Endothelial cell of umbilical vein (primary cell): Measurements from ENCODE around the gene IGF2BP2. TPM values are rescaled to one million over a fixed set of nuclear protein-coding genes. Genes with fewer than 3 reads are reported as not detected.

ENCODE experiments used
- BruUV-seq: library from RNA; stranded (reverse); fragments of 400-500 nt; replicated peaks from 2 replicates; lab custom pipeline; 2021; lab: Mats Ljungman, UMichigan
- CTCF ChIA-PET: fragments of 300-600, 350-600 bp; sonication (Branson Sonifier 250); formaldehyde crosslinking; loops from one replicate; lab custom pipeline; 2021; ENCODE audit warnings: antibody characterized with exemption, inconsistent platforms; lab: Charles Lee
- POLR2A ChIA-PET: fragments of 300-600, 350-600 bp; sonication (Branson Sonifier 250); formaldehyde crosslinking; loops from one replicate; lab custom pipeline; 2021; ENCODE audit warnings: antibody characterized with exemption, inconsistent platforms; lab: Charles Lee
- DNase-seq: peaks from one replicate; pipeline ENCODE4 v3.0.0-alpha.2; 2011; ENCODE audit warnings: low read depth, low spot score
- FAIRE-seq: peaks from 2 replicates; lab custom pipeline; 2011; peaks lifted over from hg19 to GRCh38; lab: Jason Lieb, UNC
- H2AFZ ChIP-seq: 2 replicates; pipeline ENCODE4 v1.6.0; 2012; ENCODE audit warnings: low read depth, low read length, control low read depth, inconsistent platforms
- H3K27ac ChIP-seq: 2 replicates; pipeline ENCODE4 v1.5.1; 2011; ENCODE audit warnings: low read depth, mild to moderate bottlenecking, control low read depth, low read length, moderate library complexity; ENCODE audit not compliant: insufficient read depth
- H3K27me3 ChIP-seq, 2 experiments: 2 replicates each; pipeline versions ENCODE4 v1.6.0 to v1.6.1; 2011; ENCODE audit warnings: low read length in 2 of 2, mixed read lengths in 1 of 2; ENCODE audit not compliant: control insufficient read depth in 2 of 2, insufficient read depth in 2 of 2
- H3K36me3 ChIP-seq, 2 experiments: 2 replicates in 1 of 2; 3 replicates in 1 of 2; pipeline ENCODE4 v1.5.1; 2011; ENCODE audit warnings: low read length in 2 of 2, mild to moderate bottlenecking in 1 of 2, moderate library complexity in 1 of 2; ENCODE audit not compliant: control insufficient read depth in 2 of 2, insufficient read depth in 2 of 2; ENCODE audit errors: extremely low read depth in 1 of 2
- H3K4me1 ChIP-seq: 3 replicates; pipeline ENCODE4 v1.5.1; 2011; ENCODE audit warnings: mild to moderate bottlenecking, low read length; ENCODE audit not compliant: control insufficient read depth, insufficient read depth; ENCODE audit errors: extremely low read depth
- H3K4me2 ChIP-seq: 2 replicates; pipeline ENCODE4 v1.6.1; 2011; ENCODE audit warnings: low read length, control low read depth, mixed read lengths; ENCODE audit not compliant: insufficient read depth
- H3K4me3 ChIP-seq, 3 experiments: fragments of 200-600 bp in 1 of 3; sonication (generic), shearing (Covaris generic) in 1 of 3; replicated peaks in 1 of 3; 2 replicates each; pipeline ENCODE4 v1.5.1; 2011 to 2016; ENCODE audit warnings: control low read depth in 3 of 3, low read length in 3 of 3, mild to moderate bottlenecking in 2 of 3, inconsistent platforms in 1 of 3, low read depth in 1 of 3, moderate library complexity in 1 of 3; ENCODE audit not compliant: insufficient read depth in 1 of 3
- H3K79me2 ChIP-seq: 2 replicates; pipeline ENCODE4 v1.6.0; 2012; ENCODE audit warnings: low read length, inconsistent platforms; ENCODE audit not compliant: control insufficient read depth, insufficient read depth
- H3K9ac ChIP-seq: replicated peaks from 2 replicates; pipeline ENCODE3; 2011; ENCODE audit warnings: low read length, control low read depth; ENCODE audit not compliant: insufficient read depth; ENCODE audit errors: extremely low read depth
- H3K9me1 ChIP-seq: replicated peaks from 3 replicates; pipeline ENCODE4 v1.6.0; 2011; ENCODE audit warnings: mild to moderate bottlenecking, low read length; ENCODE audit not compliant: control insufficient read depth, insufficient read depth; ENCODE audit errors: extremely low read depth
- H3K9me3 ChIP-seq: replicated peaks from 2 replicates; pipeline ENCODE4 v1.5.1; 2012; ENCODE audit warnings: low read length, inconsistent platforms; ENCODE audit not compliant: control insufficient read depth, insufficient read depth
- H4K20me1 ChIP-seq: replicated peaks from 2 replicates; pipeline ENCODE3; 2011; ENCODE audit warnings: mild to moderate bottlenecking, low read length; ENCODE audit not compliant: control insufficient read depth, insufficient read depth; ENCODE audit errors: extremely low read depth
- CTCF ChIP-seq, 2 donors: IDR thresholded peaks; 1 replicate in 1 of 2; 2 replicates in 1 of 2; pipeline ENCODE4 v1.5.1; 2011; ENCODE audit warnings: low read length in 2 of 2, mild to moderate bottlenecking in 2 of 2, moderate library complexity in 2 of 2, control low read depth in 1 of 2, inconsistent platforms in 1 of 2, low read depth in 1 of 2; ENCODE audit not compliant: insufficient read depth in 1 of 2; ENCODE audit errors: extremely low read depth in 1 of 2
- EZH2 ChIP-seq: IDR thresholded peaks from 2 replicates; pipeline ENCODE4 v1.6.1; 2012; ENCODE audit warnings: borderline replicate concordance, low read depth, mild to moderate bottlenecking, moderate library complexity, low read length, inconsistent platforms; ENCODE audit not compliant: severe bottlenecking
- FOS ChIP-seq: IDR thresholded peaks from 2 replicates; pipeline ENCODE4 v1.6.1; 2011; ENCODE audit warnings: mild to moderate bottlenecking, low read length, moderate library complexity, borderline replicate concordance; ENCODE audit not compliant: insufficient read depth
- GATA2 ChIP-seq: IDR thresholded peaks from 2 replicates; pipeline ENCODE4 v1.7.0; 2011; ENCODE audit warnings: low read depth, mild to moderate bottlenecking, moderate library complexity, mixed read lengths, low read length; ENCODE audit not compliant: insufficient read length, insufficient read depth
- JUN ChIP-seq: IDR thresholded peaks from 2 replicates; pipeline ENCODE4 v1.6.1; 2011; ENCODE audit warnings: borderline replicate concordance, low read depth; ENCODE audit not compliant: insufficient read length, insufficient read depth
- MAX ChIP-seq: IDR thresholded peaks from 2 replicates; pipeline ENCODE4 v1.6.1; 2011; ENCODE audit not compliant: insufficient read depth, insufficient read length
- MYC ChIP-seq: IDR thresholded peaks from one replicate; pipeline ENCODE4 v1.6.1; 2011; ENCODE audit warnings: mild to moderate bottlenecking, low read depth, low read length
- POLR2A ChIP-seq: IDR thresholded peaks from 2 replicates; pipeline ENCODE4 v1.6.1; 2012; ENCODE audit warnings: low read depth, mild to moderate bottlenecking, control low read depth, low read length
- POLR2AphosphoS5 ChIP-seq: IDR thresholded peaks from 2 replicates; pipeline ENCODE4 v1.6.1; 2012; ENCODE audit warnings: low read depth, mild to moderate bottlenecking, control low read depth, low read length, moderate library complexity; ENCODE audit not compliant: insufficient read depth
- dilution Hi-C: fragments of 300-500 bp; cut with MboI; formaldehyde crosslinking; loops from one replicate; pipeline ENCODE4 v1.15.0; 2019; ENCODE audit warnings: low sequenced_read_pairs; ENCODE audit not compliant: extremely low pct_ligation_motif_present
- intact Hi-C: fragments of 100-400 bp; cut with micrococcal nuclease; formaldehyde crosslinking; loops from one replicate; pipeline ENCODE4 v1.10.0; 2022
- polyA plus RNA-seq, 4 experiments: library from polyadenylated mRNA; depleted of rRNA in 3 of 4; stranded (reverse) in 3 of 4; unstranded in 1 of 4; fragments of >200 nt; gene quantifications; 2 replicates each; pipeline versions ENCODE4 v1.2.1 to v1.2.3, GENCODE V29; 2011 to 2012; ENCODE audit warnings: missing spikeins in 1 of 4
- total RNA-seq: library from RNA; stranded (reverse); gene quantifications from 2 replicates; pipeline ENCODE4 v1.2.3, GENCODE V29; 2021

Gene IGF2BP2
- total and polyA plus RNA-seq, 2 donors (not counting 3 experiments of a cell fraction or from before 2014, with no cell fraction given): 10.7 to 130 TPM

GRCh38 chr3:185827595-185828344 is 2.9 kb upstream of the IGF2BP2 start:
- Histone ChIP-seq H3K27me3 (no peaks in the 10 kb centered on the region), H4K20me1 (no peaks in the 10 kb centered on the region), H3K9ac (no peak overlapping the region), H2AFZ (no peak overlapping the region), H3K9me1 (no peaks in the 10 kb centered on the region), H3K27ac (no peak overlapping the region), H3K9me3 (no peaks in the 10 kb centered on the region), H3K36me3 (peaks cover 0 to 2% of the 10 kb centered on the region in 2 experiments), H3K79me2 (peaks cover 35% of the 10 kb centered on the region), H3K4me2 (no peak overlapping the region), H3K4me1 (peaks cover 8% of the 10 kb centered on the region), H3K4me3 (no peak overlapping the region)
- DNase-seq (no peak), FAIRE-seq (no peak)
- intact Hi-C loops: no loop called here
- CTCF ChIA-PET: interaction anchor here (1.1 kb wide), 1 partner anchor 60 kb away, joined by 3 read pairs; no protein-coding TSS in a partner anchor
- no peak for TF ChIP-seq EZH2
- no peak for TF ChIP-seq GATA2
- TF ChIP-seq MAX: no peak
- TF ChIP-seq MYC: no peak
- no peak for TF ChIP-seq CTCF (IDR thresholded peaks at IDR 0.05; ENCODE audit: extremely low read depth in 1 of 2, insufficient read depth in 1 of 2, low read depth in 1 of 2, low read length in 2 of 2)
- TF ChIP-seq POLR2A: no peak
- no peak for TF ChIP-seq POLR2AphosphoS5
- no peak for TF ChIP-seq JUN
- TF ChIP-seq FOS: no peak
- dilution Hi-C loops: no loop called here
- no TSS peak for BruUV-seq
- POLR2A ChIA-PET: interaction anchor here (0.6 kb wide), 1 partner anchor 151 kb away, joined by 3 read pairs; no protein-coding TSS in a partner anchor
